Neuronal stem cell (in vitro differentiated cells): Measurements from ENCODE around the gene SPDYE11. TPM values are rescaled to one million over a fixed set of nuclear protein-coding genes. Genes with fewer than 3 reads are reported as not detected.
"Not testable (repeated sequence)": the region's sequence is repeated elsewhere in the genome, so short reads cannot be mapped to it uniquely, and the experiment has no call there.

Experiments used
- DNase-seq: peaks from one replicate; pipeline ENCODE4 v3.0.0-alpha.2; 2013; ENCODE audit warnings: low spot score
- H2AFZ ChIP-seq: one replicate; pipeline ENCODE4 v1.6.1; 2013; ENCODE audit warnings: mild to moderate bottlenecking, low read length, inconsistent platforms
- H2AK5ac ChIP-seq: 2 replicates; pipeline ENCODE4 v1.6.1; 2013; ENCODE audit warnings: low read depth, mild to moderate bottlenecking, inconsistent platforms, low read length, moderate library complexity, mixed read lengths
- H2BK120ac ChIP-seq: 2 replicates; pipeline ENCODE4 v1.6.1; 2013; ENCODE audit warnings: low read depth, mild to moderate bottlenecking, inconsistent platforms, low read length, moderate library complexity, mixed read lengths
- H2BK12ac ChIP-seq: one replicate; pipeline ENCODE4 v1.6.1; 2013; ENCODE audit warnings: low read length, inconsistent platforms
- H2BK15ac ChIP-seq: 2 replicates; pipeline ENCODE4 v1.6.1; 2013; ENCODE audit warnings: mild to moderate bottlenecking, low read length, inconsistent platforms, mixed read lengths
- H2BK5ac ChIP-seq: one replicate; pipeline ENCODE4 v1.6.1; 2013; ENCODE audit warnings: inconsistent platforms, mild to moderate bottlenecking, low read length, moderate library complexity
- H3K14ac ChIP-seq: one replicate; pipeline ENCODE4 v1.6.1; 2013; ENCODE audit warnings: low read length, inconsistent platforms
- H3K18ac ChIP-seq: 2 replicates; pipeline ENCODE4 v1.6.1; 2013; ENCODE audit warnings: low read length, inconsistent platforms
- H3K23ac ChIP-seq: 2 replicates; pipeline ENCODE4 v1.6.1; 2013; ENCODE audit warnings: low read depth, mild to moderate bottlenecking, mixed read lengths, low read length, inconsistent platforms; ENCODE audit not compliant: poor library complexity
- H3K27ac ChIP-seq: replicated peaks from 3 replicates; pipeline ENCODE4 v1.5.1; 2013; ENCODE audit warnings: low read length, inconsistent platforms
- H3K27me3 ChIP-seq, 3 experiments: 2 replicates each; pipeline ENCODE4 v1.6.1; 2013; ENCODE audit warnings: low read length in 3 of 3, mild to moderate bottlenecking in 2 of 3, inconsistent platforms in 1 of 3, low read depth in 1 of 3, mixed read lengths in 1 of 3, moderate library complexity in 1 of 3; ENCODE audit not compliant: control insufficient read depth in 3 of 3, insufficient read depth in 3 of 3
- H3K36me3 ChIP-seq, 2 donors: replicated peaks in 1 of 2; 2 replicates each; pipeline ENCODE4 v1.6.1; 2013; ENCODE audit warnings: low read length in 2 of 2; ENCODE audit not compliant: control insufficient read depth in 2 of 2, insufficient read depth in 2 of 2
- H3K4ac ChIP-seq: 2 replicates; pipeline ENCODE4 v1.6.1; 2013; ENCODE audit warnings: inconsistent platforms, mild to moderate bottlenecking, low read length, moderate library complexity
- H3K4me1 ChIP-seq, 2 donors: 1 replicate in 1 of 2; 2 replicates in 1 of 2; pipeline ENCODE4 v1.6.1; 2013; ENCODE audit warnings: low read length in 2 of 2, low read depth in 1 of 2; ENCODE audit not compliant: control insufficient read depth in 2 of 2, insufficient read depth in 1 of 2
- H3K4me2 ChIP-seq: one replicate; pipeline ENCODE4 v1.6.1; 2013; ENCODE audit warnings: mild to moderate bottlenecking, low read length, inconsistent platforms; ENCODE audit not compliant: insufficient read depth, poor library complexity, severe bottlenecking
- H3K4me3 ChIP-seq, 2 donors: 2 replicates each; pipeline ENCODE4 v1.5.1; 2013; ENCODE audit warnings: low read length in 2 of 2, mild to moderate bottlenecking in 2 of 2, inconsistent platforms in 1 of 2, moderate library complexity in 1 of 2
- H3K79me1 ChIP-seq: one replicate; pipeline ENCODE4 v1.6.1; 2013; ENCODE audit warnings: low read depth, mild to moderate bottlenecking, inconsistent platforms, low read length, moderate library complexity
- H3K9ac ChIP-seq: one replicate; pipeline ENCODE4 v1.6.1; 2013; ENCODE audit warnings: mild to moderate bottlenecking, low read depth, low read length, inconsistent platforms; ENCODE audit not compliant: poor library complexity
- H3K9me3 ChIP-seq, 2 donors: replicated peaks in 1 of 2; 2 replicates each; pipeline versions ENCODE3 to v1.6.1; 2013; ENCODE audit warnings: low read length in 2 of 2, mild to moderate bottlenecking in 2 of 2, inconsistent platforms in 1 of 2, low read depth in 1 of 2, mixed read lengths in 1 of 2, moderate library complexity in 1 of 2; ENCODE audit not compliant: control insufficient read depth in 2 of 2, insufficient read depth in 1 of 2
- H4K8ac ChIP-seq: one replicate; pipeline ENCODE4 v1.6.1; 2013; ENCODE audit warnings: low read depth, mild to moderate bottlenecking, inconsistent platforms, low read length, moderate library complexity
- H4K91ac ChIP-seq: one replicate; pipeline ENCODE4 v1.6.1; 2013; ENCODE audit warnings: low read length, low read depth, mild to moderate bottlenecking, inconsistent platforms; ENCODE audit not compliant: poor library complexity
- WGBS, 2 donors: extraction: QIAGEN DNeasy Blood & Tissue Kit; methylation state at CpG; one replicate each; pipeline ENCODE4 v1.1.7; 2013; ENCODE audit warnings: missing lambda C conversion rate in 2 of 2, mixed read lengths in 1 of 2; ENCODE audit not compliant: insufficient read length in 2 of 2, insufficient replicate concordance in 1 of 2; ENCODE audit errors: extremely low coverage in 2 of 2; 5-methylcytosine and 5-hydroxymethylcytosine counted together
- polyA plus RNA-seq, 2 experiments: library from polyadenylated mRNA; stranded (reverse); fragments of 200-250 nt; gene quantifications; one replicate each; pipeline ENCODE4 v1.2.3, GENCODE V29; 2013

Gene SPDYE11
- polyA plus RNA-seq (2013, experiment 1 of 2) = not detected
- polyA plus RNA-seq (2013, experiment 2 of 2) = not detected

DNA sequence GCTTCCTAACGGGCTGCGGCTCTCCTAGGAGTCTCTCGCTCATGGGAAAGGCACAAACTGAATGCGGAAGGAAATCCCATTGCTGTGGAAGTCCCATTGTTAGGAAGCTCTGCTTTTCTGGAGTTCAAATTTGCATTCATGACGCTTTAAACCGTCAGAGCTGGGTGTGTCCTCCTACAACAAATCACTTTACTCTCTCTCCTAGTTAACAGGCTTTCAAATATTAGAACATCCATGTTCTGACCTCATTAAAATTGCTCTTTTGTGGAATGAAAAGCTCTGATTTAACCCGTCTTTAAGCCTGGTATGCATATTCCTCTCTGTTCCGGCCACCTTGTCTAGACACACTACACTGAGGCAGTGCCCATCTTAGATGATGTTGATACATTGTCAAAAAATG lies at the start of gene SPDYE11:
TSS of gene SPDYE11 (minus strand) at position 101 of the 400 bp plus-strand sequence. CDS start 1,800 bp downstream, outside the sequence.
- not testable (repeated sequence) for H3K27me3 ChIP-seq, H3K9ac ChIP-seq, H2BK15ac ChIP-seq, H4K8ac ChIP-seq, H3K9me3 ChIP-seq, H3K4ac ChIP-seq, H2AFZ ChIP-seq, H2BK120ac ChIP-seq, H3K36me3 ChIP-seq, H2BK5ac ChIP-seq, H3K4me1 ChIP-seq, H3K4me3 ChIP-seq, H4K91ac ChIP-seq, H3K79me1 ChIP-seq, H3K27ac ChIP-seq, H3K14ac ChIP-seq, DNase-seq, H3K18ac ChIP-seq, H3K4me2 ChIP-seq, H2AK5ac ChIP-seq, H2BK12ac ChIP-seq, H3K23ac ChIP-seq
- no CpG with 5 or more reads among the region's 8 CpGs for WGBS, 2 donors

- not testable (repeated sequence) for H3K4me2 ChIP-seq, H3K23ac ChIP-seq, H3K18ac ChIP-seq, H2BK120ac ChIP-seq, H3K9me3 ChIP-seq, H4K91ac ChIP-seq, H3K14ac ChIP-seq, H2BK5ac ChIP-seq, H3K4me1 ChIP-seq, H2AK5ac ChIP-seq, H3K9ac ChIP-seq, H3K4me3 ChIP-seq, H3K79me1 ChIP-seq, H3K4ac ChIP-seq, H3K27ac ChIP-seq, DNase-seq, H3K27me3 ChIP-seq, H2BK12ac ChIP-seq, H2AFZ ChIP-seq, H2BK15ac ChIP-seq, H3K36me3 ChIP-seq, H4K8ac ChIP-seq
- no CpG with 5 or more reads among the region's 8 CpGs for WGBS, 2 donors
Observed at GRCh38 chr7:73085938-73086337, 28.2 kb upstream of the SPDYE11 start, which contains the start of gene SPDYE9. TSS of gene SPDYE9 (minus strand) at chr7:73086038. CDS start at chr7:73084238, 1,800 bp downstream.

- not testable (repeated sequence) for H3K4me1 ChIP-seq, H4K91ac ChIP-seq, H3K27ac ChIP-seq, H2BK120ac ChIP-seq, DNase-seq, H3K9me3 ChIP-seq, H3K18ac ChIP-seq, H3K9ac ChIP-seq, H4K8ac ChIP-seq, H3K27me3 ChIP-seq, H2BK5ac ChIP-seq, H3K36me3 ChIP-seq, H2AFZ ChIP-seq, H2BK12ac ChIP-seq, H3K14ac ChIP-seq, H2BK15ac ChIP-seq, H2AK5ac ChIP-seq, H3K4me2 ChIP-seq, H3K23ac ChIP-seq, H3K4me3 ChIP-seq, H3K4ac ChIP-seq, H3K79me1 ChIP-seq
- WGBS, 2 donors = no CpG with 5 or more reads among the region's 8 CpGs
Observed at GRCh38 chr7:73029666-73030065, 28.0 kb downstream of the SPDYE11 start, which contains the start of gene SPDYE8. TSS of gene SPDYE8 (minus strand) at chr7:73029766. CDS start at chr7:73027966, 1,800 bp downstream.

DNA sequence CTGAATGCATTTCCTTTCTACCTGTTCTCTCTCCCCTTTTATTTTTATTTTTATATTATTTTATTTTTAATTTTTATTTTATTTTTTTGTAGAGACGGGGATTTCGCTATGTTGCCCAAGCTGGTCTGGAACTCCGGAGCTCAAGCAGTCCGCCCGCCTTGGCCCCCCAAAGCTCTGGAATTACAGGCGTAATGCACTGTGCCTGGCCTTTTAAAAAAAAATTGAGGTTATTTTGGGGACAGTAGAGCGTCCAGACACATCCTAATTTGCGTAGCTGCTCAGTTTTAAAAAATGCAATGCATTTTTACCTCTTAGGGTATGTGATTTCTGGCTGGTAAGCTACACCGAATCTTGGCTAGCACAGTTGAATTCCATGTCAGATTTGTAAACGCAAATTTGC lies 51.2 kb downstream of the SPDYE11 start:
- no CpG with 5 or more reads among the region's 10 CpGs for WGBS, 2 donors

More for the DNA sequence above, 51.2 kb downstream of the SPDYE11 start:
- H3K23ac ChIP-seq, H2BK15ac ChIP-seq, H3K79me1 ChIP-seq, H2AK5ac ChIP-seq, H3K9me3 ChIP-seq, H3K4me1 ChIP-seq, H2AFZ ChIP-seq, H2BK120ac ChIP-seq, H3K27ac ChIP-seq, H2BK12ac ChIP-seq, H3K4ac ChIP-seq, H3K18ac ChIP-seq, DNase-seq, H3K27me3 ChIP-seq, H3K14ac ChIP-seq, H4K91ac ChIP-seq, H4K8ac ChIP-seq, H3K9ac ChIP-seq, H3K36me3 ChIP-seq, H2BK5ac ChIP-seq: not testable (repeated sequence)
- Histone ChIP-seq H3K4me3 (peak overlapping the region in 1 of 2 donors; percentile 48), H3K4me2 (peak overlapping the region; percentile 18)
